ENCODE results near the gene DOK5. TPM values are rescaled to one million over a fixed set of nuclear protein-coding genes. Genes with fewer than 3 reads are reported as not detected.

Gene DOK5
- total and polyA plus RNA-seq, 2 of the 8 experiments (the other 6 are each of a cell fraction or from before 2014, with no cell fraction given), result 8.9 to 15.0 TPM

DNA sequence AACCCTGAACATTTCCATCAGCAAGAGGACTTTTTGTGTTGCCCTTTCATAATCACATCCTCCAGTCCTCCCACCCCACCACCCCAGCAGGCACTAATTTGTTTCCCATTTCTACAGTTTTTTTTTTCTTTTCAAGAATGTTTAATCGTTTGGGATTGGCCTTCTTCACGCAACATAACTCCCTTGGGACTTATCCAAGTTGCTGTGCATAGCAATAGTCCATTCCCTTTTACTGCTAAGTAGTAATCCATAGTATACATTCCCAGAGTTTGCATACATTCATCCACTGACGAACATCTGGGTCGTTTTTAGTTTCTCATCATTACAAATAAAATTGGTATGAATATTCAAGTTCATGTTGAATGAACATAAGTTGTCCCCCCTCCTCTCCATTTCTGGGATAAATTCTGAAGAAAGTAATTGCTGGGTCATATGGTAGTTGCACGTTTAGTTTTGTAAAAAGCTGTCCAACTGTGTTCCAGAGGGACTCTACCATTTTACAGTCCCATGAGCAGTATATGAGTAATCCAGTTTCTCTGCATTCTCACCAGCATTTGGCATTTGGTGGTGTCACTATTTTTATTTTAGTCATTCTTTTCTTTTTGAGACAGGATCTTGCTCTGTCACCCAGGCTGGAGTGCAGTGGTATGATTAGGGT lies 90.8 kb downstream of the DOK5 start:
- Histone ChIP-seq H3K4me1 (replicated peaks in 1 of 4; ENCODE audit: control insufficient read depth in 3 of 4, insufficient read depth in 4 of 4, low read length in 3 of 4) (no peaks in the 10 kb centered on the region), H2BK120ac (replicated peaks; ENCODE audit: low read depth, low read length) (no peak overlapping the region), H2BK5ac (ENCODE audit: low read depth, low read length) (no peak overlapping the region), H3K23ac (ENCODE audit: insufficient read length) (no peak overlapping the region), H3K14ac (ENCODE audit: insufficient read length) (no peak overlapping the region), H2BK15ac (ENCODE audit: low read length) (no peak overlapping the region), H3K27ac (ENCODE audit: low read depth, low read length) (no peak overlapping the region), H4K20me1 (replicated peaks in 1 of 2; ENCODE audit: control insufficient read depth in 1 of 2, insufficient read depth in 2 of 2, low read length in 2 of 2) (no peaks in the 10 kb centered on the region), H3K27me3 (replicated peaks in 1 of 4; ENCODE audit: control insufficient read depth in 3 of 4, extremely low read depth in 1 of 4, insufficient read depth in 3 of 4, low read length in 3 of 4) (no peaks in the 10 kb centered on the region), H3K4me3 (ENCODE audit: extremely low read depth in 1 of 4, insufficient read depth in 2 of 4, low read depth in 3 of 4, low read length in 4 of 4) (no peak overlapping the region), H3K79me2 (ENCODE audit: control insufficient read depth in 1 of 2, insufficient read depth in 2 of 2, low read length in 2 of 2) (no peaks in the 10 kb centered on the region), H4K5ac (ENCODE audit: insufficient read length, low read depth, low read length) (no peak overlapping the region), H3K4ac (replicated peaks; ENCODE audit: insufficient read length, low read depth, low read length) (no peak overlapping the region), H3K9me3 (ENCODE audit: insufficient read depth in 2 of 2, low read depth in 1 of 2, low read length in 1 of 2) (no peaks in the 10 kb centered on the region), H2AFZ (ENCODE audit: low read length) (no peak overlapping the region), H3K79me1 (ENCODE audit: low read depth, low read length) (no peaks in the 10 kb centered on the region), H2BK12ac (ENCODE audit: low read depth, low read length) (no peak overlapping the region), H4K8ac (ENCODE audit: extremely low read depth, insufficient read depth, low read length) (no peak overlapping the region), H2BK20ac (ENCODE audit: low read length) (no peak overlapping the region), H3K23me2 (ENCODE audit: low read depth, low read length) (no peaks in the 10 kb centered on the region), H3K36me3 (ENCODE audit: control insufficient read depth in 2 of 4, insufficient read depth in 4 of 4, low read length in 3 of 4) (no peaks in the 10 kb centered on the region), H3K9ac (replicated peaks in 1 of 4; ENCODE audit: extremely low read depth in 1 of 4, low read depth in 3 of 4, low read length in 3 of 4) (no peak overlapping the region), H4K91ac (replicated peaks; ENCODE audit: insufficient read length, low read length) (no peak overlapping the region), H3K18ac (ENCODE audit: extremely low read depth, low read length) (no peak overlapping the region), H3K56ac (replicated peaks; ENCODE audit: insufficient read length, low read depth, low read length) (no peak overlapping the region), H3K4me2 (ENCODE audit: insufficient read depth in 1 of 2, low read depth in 2 of 2, low read length in 2 of 2) (no peak overlapping the region), H2AK5ac (ENCODE audit: low read depth, low read length) (no peak overlapping the region)
- FAIRE-seq (no peak), DNase-seq (ENCODE audit: low read depth in 1 of 2, low spot score in 2 of 2) (no peak)
- ChIA-PET CTCF (ENCODE audit: partially characterized antibody) (no interaction called here), POLR2A (ENCODE audit: partially characterized antibody) (no interaction called here)
- WGBS, 2 experiments (ENCODE audit: extremely low coverage in 1 of 2, insufficient coverage in 1 of 2, insufficient read length in 1 of 2, insufficient replicate concordance in 2 of 2, low coverage in 1 of 2, low lambda C conversion rate in 2 of 2, missing lambda C conversion rate in 1 of 2), result 87% methylated on average over 5 of the region's 5 CpGs; no CpG with 5 or more reads in 1 of the 2 experiments
- TF ChIP-seq, protein P1, sequence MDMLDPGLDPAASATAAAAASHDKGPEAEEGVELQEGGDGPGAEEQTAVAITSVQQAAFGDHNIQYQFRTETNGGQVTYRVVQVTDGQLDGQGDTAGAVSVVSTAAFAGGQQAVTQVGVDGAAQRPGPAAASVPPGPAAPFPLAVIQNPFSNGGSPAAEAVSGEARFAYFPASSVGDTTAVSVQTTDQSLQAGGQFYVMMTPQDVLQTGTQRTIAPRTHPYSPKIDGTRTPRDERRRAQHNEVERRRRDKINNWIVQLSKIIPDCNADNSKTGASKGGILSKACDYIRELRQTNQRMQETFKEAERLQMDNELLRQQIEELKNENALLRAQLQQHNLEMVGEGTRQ (IDR thresholded peaks at IDR 0.05; ENCODE audit: low read length), result no peak
- TF ChIP-seq SRF (IDR thresholded peaks at IDR 0.05; ENCODE audit: low read depth, low read length) (no peak), KDM5A (IDR thresholded peaks at IDR 0.05; ENCODE audit: low read length) (no peak), CREB1 (IDR thresholded peaks at IDR 0.05) (no peak), GABPA (IDR thresholded peaks at IDR 0.05; ENCODE audit: borderline replicate concordance, insufficient read depth, low read length) (no peak), KDM4A (IDR thresholded peaks at IDR 0.05; ENCODE audit: low read depth, low read length, severe bottlenecking) (no peak)
